ENCODE data around the gene ETS1. TPM values are rescaled to one million over a fixed set of nuclear protein-coding genes. Genes with fewer than 3 reads are reported as not detected.

The ETS1 gene
- polyA plus RNA-seq, 1 donor (not counting 4 experiments of a cell fraction or from before 2014, with no cell fraction given): 41.0 TPM

- no peak overlapping the region for H3K27ac ChIP-seq (ENCODE audit: control insufficient read depth, insufficient read depth, low read length)
- no peak overlapping the region for H3K4me3 ChIP-seq (ENCODE audit: control insufficient read depth in 2 of 3, extremely low read depth in 1 of 3, insufficient read depth in 2 of 3, low read depth in 1 of 3, low read length in 3 of 3)
- FAIRE-seq: peak; percentile 41
- H3K9ac ChIP-seq (ENCODE audit: control insufficient read depth, extremely low read depth, insufficient read depth, low read length): no peak overlapping the region
- TF ChIP-seq CTCF (optimal IDR thresholded peaks at IDR 0.05 in 1 of 3, IDR thresholded peaks at IDR 0.05 in 1 of 3, conservative IDR thresholded peaks at IDR 0.05 in 1 of 3; ENCODE audit: extremely low read depth in 1 of 3, insufficient read depth in 2 of 3, low read length in 3 of 3): no peak
- no peak for TF ChIP-seq EZH2 (IDR thresholded peaks at IDR 0.05; ENCODE audit: low read length)
- H3K9me3 ChIP-seq (ENCODE audit: control insufficient read depth, low read depth, low read length): no peaks in the 10 kb centered on the region
- no peaks in the 10 kb centered on the region for H3K79me2 ChIP-seq (ENCODE audit: control insufficient read depth, insufficient read depth, low read length)
- H3K27me3 ChIP-seq (ENCODE audit: control insufficient read depth, extremely low read depth, insufficient read depth, low read length): peaks cover 17% of the 10 kb centered on the region
- no peaks in the 10 kb centered on the region for H3K4me1 ChIP-seq (ENCODE audit: control insufficient read depth, extremely low read depth, insufficient read depth, low read length)
- DNase-seq (ENCODE audit: low read depth, low spot score): no peak
- no peaks in the 10 kb centered on the region for H3K36me3 ChIP-seq (ENCODE audit: control insufficient read depth in 2 of 2, extremely low read depth in 1 of 2, insufficient read depth in 2 of 2, low read length in 2 of 2)
- no peak overlapping the region for H2AFZ ChIP-seq (ENCODE audit: control insufficient read depth, low read length)
- dilution Hi-C loops (cut with MboI; ENCODE audit: extremely low pct_ligation_motif_present, low sequenced_read_pairs): no loop called here
- H3K4me2 ChIP-seq (ENCODE audit: control insufficient read depth, extremely low read depth, insufficient read depth, low read depth, low read length): no peak overlapping the region
- H4K20me1 ChIP-seq (ENCODE audit: control insufficient read depth, extremely low read depth, insufficient read depth, low read length): no peaks in the 10 kb centered on the region
- H3K9me1 ChIP-seq (ENCODE audit: control insufficient read depth, extremely low read depth, insufficient read depth, low read length): no peaks in the 10 kb centered on the region
These were observed 1.7 kb downstream of the ETS1 start for GRCh38 chr11:128585498-128586238.

- no peaks in the 10 kb centered on the region for H3K79me2 ChIP-seq (ENCODE audit: control insufficient read depth, insufficient read depth, low read length)
- FAIRE-seq (no peak), DNase-seq (ENCODE audit: low read depth, low spot score) (no peak)
- H3K9me1 ChIP-seq (ENCODE audit: control insufficient read depth, extremely low read depth, insufficient read depth, low read length): no peaks in the 10 kb centered on the region
- H3K9me3 ChIP-seq (ENCODE audit: control insufficient read depth, low read depth, low read length): no peaks in the 10 kb centered on the region
- H2AFZ ChIP-seq (ENCODE audit: control insufficient read depth, low read length): no peak overlapping the region
- H3K27ac ChIP-seq (ENCODE audit: control insufficient read depth, insufficient read depth, low read length): no peak overlapping the region
- no peaks in the 10 kb centered on the region for H3K4me1 ChIP-seq (ENCODE audit: control insufficient read depth, extremely low read depth, insufficient read depth, low read length)
- H3K4me3 ChIP-seq (ENCODE audit: control insufficient read depth in 2 of 3, extremely low read depth in 1 of 3, insufficient read depth in 2 of 3, low read depth in 1 of 3, low read length in 3 of 3): no peak overlapping the region
- no peaks in the 10 kb centered on the region for H3K36me3 ChIP-seq (ENCODE audit: control insufficient read depth in 2 of 2, extremely low read depth in 1 of 2, insufficient read depth in 2 of 2, low read length in 2 of 2)
- H4K20me1 ChIP-seq (ENCODE audit: control insufficient read depth, extremely low read depth, insufficient read depth, low read length): no peaks in the 10 kb centered on the region
- H3K4me2 ChIP-seq (ENCODE audit: control insufficient read depth, extremely low read depth, insufficient read depth, low read depth, low read length): no peak overlapping the region
- peaks cover 14% of the 10 kb centered on the region for H3K27me3 ChIP-seq (ENCODE audit: control insufficient read depth, extremely low read depth, insufficient read depth, low read length)
- no peak for TF ChIP-seq EZH2 (IDR thresholded peaks at IDR 0.05; ENCODE audit: low read length)
- no peak for TF ChIP-seq CTCF (optimal IDR thresholded peaks at IDR 0.05 in 1 of 3, IDR thresholded peaks at IDR 0.05 in 1 of 3, conservative IDR thresholded peaks at IDR 0.05 in 1 of 3; ENCODE audit: extremely low read depth in 1 of 3, insufficient read depth in 2 of 3, low read length in 3 of 3)
- dilution Hi-C loops (cut with MboI; ENCODE audit: extremely low pct_ligation_motif_present, low sequenced_read_pairs): no loop called here
- no peak overlapping the region for H3K9ac ChIP-seq (ENCODE audit: control insufficient read depth, extremely low read depth, insufficient read depth, low read length)
These were observed 3.1 kb downstream of the ETS1 start for GRCh38 chr11:128584253-128584652.

Measured in keratinocyte (primary cell).